ENCODE data around the gene THAP3.

- no peak for TF ChIP-seq CTCF (IDR thresholded peaks at IDR 0.05)
- no peak for TF ChIP-seq POLR2A (IDR thresholded peaks at IDR 0.05)
Observed at GRCh38 chr1:6621429-6622391, 3.0 kb upstream of the THAP3 start.

Measured in lower leg skin (tissue), 3 donors.